ENCODE results near the gene OR6C2.

DNA sequence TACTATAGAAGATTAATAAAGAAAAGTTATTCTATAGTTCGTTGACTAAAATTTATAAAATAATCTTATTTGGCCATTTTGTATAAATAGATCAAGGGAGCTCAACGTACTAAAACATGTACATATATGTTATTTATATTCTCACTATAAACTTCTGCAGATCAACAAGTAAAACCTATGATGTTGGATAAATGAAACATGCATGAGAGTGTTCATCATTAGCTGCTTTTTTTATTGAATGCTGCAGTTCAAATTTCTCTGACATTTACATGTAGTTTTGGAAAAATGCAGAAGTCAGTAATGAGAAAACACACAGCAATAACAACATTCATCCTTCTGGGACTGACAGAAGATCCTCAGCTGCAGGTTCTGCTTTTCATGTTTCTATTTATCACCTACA lies 48.2 kb downstream of the OR6C2 start, which contains the start of gene OR6C68:
- TF ChIP-seq CTCF (IDR thresholded peaks at IDR 0.05) (no peak), POLR2A (IDR thresholded peaks at IDR 0.05) (no peak), POLR2AphosphoS5 (IDR thresholded peaks at IDR 0.05) (no peak), EP300 (IDR thresholded peaks at IDR 0.05; ENCODE audit: low read depth) (no peak)

Measured in transverse colon (tissue), 4 donors.